GM13977 (cell line): ENCODE results near the gene WASF3.
"Not testable (repeated sequence)": the region's sequence is repeated elsewhere in the genome, so short reads cannot be mapped to it uniquely, and the experiment has no call there.

Experiments
- DNase-seq: peaks from one replicate; pipeline ENCODE4 v3.0.0; 2012; ENCODE audit warnings: low spot score
- CTCF ChIP-seq: IDR thresholded peaks from 2 replicates; pipeline ENCODE4 v1.5.1; 2012; ENCODE audit warnings: mild to moderate bottlenecking, control low read depth; ENCODE audit not compliant: insufficient read depth; ENCODE audit errors: extremely low read depth, missing control alignments
- in situ Hi-C: fragments of 300-500 bp; cut with MboI; formaldehyde crosslinking; loops from one replicate; pipeline ENCODE4 v1.12.0; 2022; ENCODE audit warnings: low sequenced_read_pairs, low pct_unique_long_range_greater_than_20kb, mixed read lengths, inconsistent platforms; ENCODE audit not compliant: unreplicated experiment

WASF3 gene

GRCh38 chr13:26718872-26719271 lies 161.4 kb downstream of the WASF3 start:
- TF ChIP-seq CTCF = no peak
- no peak for DNase-seq
- in situ Hi-C loops = loop anchor here (10.0 kb wide), 1 partner anchor 146 kb away; no protein-coding TSS in a partner anchor

GRCh38 chr13:26719356-26719945 lies 162.0 kb downstream of the WASF3 start:
- no peak for DNase-seq
- in situ Hi-C loops = loop anchor here (10.0 kb wide), 1 partner anchor 145 kb away; no protein-coding TSS in a partner anchor
- no peak for TF ChIP-seq CTCF

- in situ Hi-C loops = no loop called here
- peak; percentile 4 for TF ChIP-seq CTCF
- DNase-seq = no peak
Observed at GRCh38 chr13:26721251-26722121, 164.0 kb downstream of the WASF3 start.

- in situ Hi-C loops = no loop called here
- no peak for DNase-seq
- TF ChIP-seq CTCF = no peak
Observed at GRCh38 chr13:26722321-26722720, 164.8 kb downstream of the WASF3 start.

- in situ Hi-C loops, DNase-seq: not testable (repeated sequence)
Observed at GRCh38 chr13:26723620-26724019, 166.1 kb downstream of the WASF3 start.

GRCh38 chr13:26726684-26727083 lies 169.2 kb downstream of the WASF3 start:
- in situ Hi-C loops = no loop called here
- DNase-seq = no peak
- no peak for TF ChIP-seq CTCF

GRCh38 chr13:26727122-26727521 lies 169.6 kb downstream of the WASF3 start:
- no peak for TF ChIP-seq CTCF
- DNase-seq = no peak
- in situ Hi-C loops = no loop called here
